C4-2B (cell line): ENCODE measurements around the gene PDK1.
"Not testable (repeated sequence)": the region's sequence is repeated elsewhere in the genome, so short reads cannot be mapped to it uniquely, and the experiment has no call there.

Experiments
- H3K27ac ChIP-seq: fragments of 450-650 bp; 2 replicates; pipeline ENCODE4 v1.5.1; 2017
- ZFX ChIP-seq: fragments of 450-650 bp; IDR thresholded peaks from 2 replicates; pipeline ENCODE4 v1.6.1; 2017
- TF ChIP-seq, protein P1 (sequence below): fragments of 450-650 bp; conservative IDR thresholded peaks from 2 replicates; pipeline ENCODE4 v1.5.1; 2017; ENCODE audit warnings: mild to moderate bottlenecking

PDK1 gene

DNA sequence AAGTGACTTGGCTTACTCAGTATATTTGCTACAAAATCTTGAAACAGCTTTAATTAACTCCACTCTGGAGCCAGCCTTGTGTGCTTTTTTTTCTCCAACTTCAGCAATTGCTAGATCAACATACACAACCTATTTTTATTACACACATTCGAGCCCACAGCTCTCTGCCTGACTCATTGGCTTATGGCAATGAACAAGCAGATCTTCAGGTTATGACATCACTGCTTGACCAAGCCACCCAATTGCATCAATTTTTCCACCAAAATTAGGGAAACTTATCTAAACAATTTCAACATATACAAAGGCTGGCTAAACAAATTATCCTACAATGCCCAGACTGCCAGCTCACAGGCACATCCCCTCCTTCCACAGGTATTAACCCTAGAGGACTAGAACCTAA, 39.6 kb upstream of the PDK1 start:
- H3K27ac ChIP-seq: no peak overlapping the region
- TF ChIP-seq, protein P1, sequence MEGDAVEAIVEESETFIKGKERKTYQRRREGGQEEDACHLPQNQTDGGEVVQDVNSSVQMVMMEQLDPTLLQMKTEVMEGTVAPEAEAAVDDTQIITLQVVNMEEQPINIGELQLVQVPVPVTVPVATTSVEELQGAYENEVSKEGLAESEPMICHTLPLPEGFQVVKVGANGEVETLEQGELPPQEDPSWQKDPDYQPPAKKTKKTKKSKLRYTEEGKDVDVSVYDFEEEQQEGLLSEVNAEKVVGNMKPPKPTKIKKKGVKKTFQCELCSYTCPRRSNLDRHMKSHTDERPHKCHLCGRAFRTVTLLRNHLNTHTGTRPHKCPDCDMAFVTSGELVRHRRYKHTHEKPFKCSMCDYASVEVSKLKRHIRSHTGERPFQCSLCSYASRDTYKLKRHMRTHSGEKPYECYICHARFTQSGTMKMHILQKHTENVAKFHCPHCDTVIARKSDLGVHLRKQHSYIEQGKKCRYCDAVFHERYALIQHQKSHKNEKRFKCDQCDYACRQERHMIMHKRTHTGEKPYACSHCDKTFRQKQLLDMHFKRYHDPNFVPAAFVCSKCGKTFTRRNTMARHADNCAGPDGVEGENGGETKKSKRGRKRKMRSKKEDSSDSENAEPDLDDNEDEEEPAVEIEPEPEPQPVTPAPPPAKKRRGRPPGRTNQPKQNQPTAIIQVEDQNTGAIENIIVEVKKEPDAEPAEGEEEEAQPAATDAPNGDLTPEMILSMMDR: no peak
- no peak for TF ChIP-seq ZFX

DNA sequence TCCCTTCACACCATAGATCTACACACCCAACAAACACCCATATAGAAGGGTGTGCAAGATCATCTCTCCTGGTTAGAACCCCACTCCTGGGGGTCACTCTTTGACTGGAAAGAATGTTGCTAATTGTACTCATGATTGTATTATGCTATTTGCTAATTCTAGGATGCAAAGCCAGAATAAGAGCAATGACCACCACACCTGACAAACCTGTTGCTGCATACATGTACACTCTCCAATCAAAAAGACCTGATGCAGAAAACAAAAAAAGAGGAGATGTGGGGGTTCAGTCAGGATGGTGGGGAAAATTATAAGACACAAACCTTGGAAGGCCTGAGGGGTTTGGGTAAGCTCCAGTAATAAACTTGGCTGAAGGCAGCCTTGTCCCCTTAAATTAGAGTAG, 36.9 kb upstream of the PDK1 start:
- H3K27ac ChIP-seq: no peak overlapping the region
- TF ChIP-seq, protein P1: no peak
- TF ChIP-seq ZFX: no peak

- no peak overlapping the region for H3K27ac ChIP-seq
- TF ChIP-seq, protein P1: no peak
- TF ChIP-seq ZFX: no peak
These were observed 30.3 kb upstream of the PDK1 start for GRCh38 chr2:172525601-172526000.

DNA sequence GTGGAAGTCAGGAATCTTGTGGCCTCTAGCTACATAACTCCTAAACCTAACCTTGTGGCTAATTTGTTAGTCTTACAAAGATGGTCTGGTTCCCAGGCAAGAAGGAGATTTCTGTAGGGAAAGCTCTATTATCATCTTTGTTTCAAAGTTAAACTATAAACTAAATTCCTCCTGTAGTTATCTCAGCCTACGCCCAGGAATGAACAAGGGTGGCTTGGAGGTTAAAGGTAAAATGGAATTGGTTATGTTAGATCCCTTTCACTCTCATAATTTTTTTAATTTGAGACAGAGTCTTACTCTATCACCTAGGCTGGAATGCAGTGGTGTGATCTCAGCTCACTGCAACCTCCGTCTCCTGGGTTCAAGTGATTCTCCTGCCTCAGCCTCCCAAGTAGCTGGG, 24.6 kb upstream of the PDK1 start:
- no peak overlapping the region for H3K27ac ChIP-seq
- TF ChIP-seq, protein P1: no peak
- no peak for TF ChIP-seq ZFX

- not testable (repeated sequence) for H3K27ac ChIP-seq
These were observed 23.4 kb upstream of the PDK1 start for GRCh38 chr2:172532461-172532860.

DNA sequence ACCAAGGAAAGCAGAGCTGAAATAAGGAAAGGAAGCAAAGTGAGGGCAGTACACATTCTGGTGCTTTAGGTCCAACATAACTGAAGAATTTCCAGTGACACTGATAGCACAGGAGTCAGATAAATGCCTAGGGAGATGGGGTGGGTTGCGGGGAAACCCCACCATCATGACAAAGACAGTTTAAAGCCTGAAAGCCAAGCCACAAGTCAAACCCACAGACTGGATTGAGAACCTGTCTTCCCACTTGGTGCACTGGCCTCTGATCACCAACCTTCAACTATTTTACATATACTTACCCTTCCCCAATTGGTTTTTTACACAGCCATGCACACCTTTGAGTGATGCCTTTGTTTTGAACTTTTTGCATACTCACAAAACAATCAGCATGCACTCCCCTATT, 22.2 kb upstream of the PDK1 start:
- TF ChIP-seq, protein P1: no peak
- no peak for TF ChIP-seq ZFX
- H3K27ac ChIP-seq: no peak overlapping the region

- no peak overlapping the region for H3K27ac ChIP-seq
- TF ChIP-seq, protein P1: no peak
- TF ChIP-seq ZFX: no peak
These were observed 20.8 kb upstream of the PDK1 start for GRCh38 chr2:172535119-172535518.

DNA sequence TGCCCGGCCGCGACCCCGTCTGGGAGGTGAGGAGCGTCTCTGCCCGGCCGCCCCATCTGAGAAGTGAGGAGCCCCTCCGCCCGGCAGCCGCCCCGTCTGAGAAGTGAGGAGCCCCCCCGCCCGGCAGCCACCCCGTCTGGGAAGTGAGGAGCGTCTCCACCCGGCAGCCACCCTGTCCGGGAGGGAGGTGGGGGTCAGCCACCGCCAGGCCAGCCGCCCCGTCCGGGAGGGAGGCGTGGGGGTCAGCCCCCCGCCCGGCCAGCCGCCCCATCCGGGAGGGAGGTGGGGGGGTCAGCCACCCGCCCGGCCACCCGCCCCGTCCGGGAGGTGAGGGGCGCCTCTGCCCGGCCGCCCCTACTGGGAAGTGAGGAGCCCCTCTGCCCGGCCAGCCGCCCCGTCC, 18.0 kb upstream of the PDK1 start:
- H3K27ac ChIP-seq: not testable (repeated sequence)

- H3K27ac ChIP-seq: no peak overlapping the region
- TF ChIP-seq ZFX: no peak
- TF ChIP-seq, protein P1: no peak
These were observed 16.1 kb upstream of the PDK1 start for GRCh38 chr2:172539767-172540166.
